ENCODE data around the gene ARHGEF17. TPM values are rescaled to one million over a fixed set of nuclear protein-coding genes. Genes with fewer than 3 reads are reported as not detected.

The ARHGEF17 gene
- polyA plus RNA-seq, 4 donors: 77.0 to 96.1 (median 85.9) TPM

GRCh38 chr11:73291781-73292524 is 16.1 kb upstream of the ARHGEF17 start:
- DNase-seq (ENCODE audit: low read depth in 4 of 4, low spot score in 3 of 4): no peak

- no peak for DNase-seq (ENCODE audit: low read depth in 4 of 4, low spot score in 3 of 4)
Observed at GRCh38 chr11:73292525-73292894, 15.6 kb upstream of the ARHGEF17 start.

GRCh38 chr11:73293356-73293936 is 14.6 kb upstream of the ARHGEF17 start:
- no peak for DNase-seq (ENCODE audit: low read depth in 4 of 4, low spot score in 3 of 4)

GRCh38 chr11:73294604-73295003 is 13.5 kb upstream of the ARHGEF17 start:
- DNase-seq (ENCODE audit: low read depth in 4 of 4, low spot score in 3 of 4): no peak

GRCh38 chr11:73295241-73295995 is 12.7 kb upstream of the ARHGEF17 start:
- peak in 1 of 4 donors; percentile 47 for DNase-seq (ENCODE audit: low read depth in 4 of 4, low spot score in 3 of 4)

- DNase-seq (ENCODE audit: low read depth in 4 of 4, low spot score in 3 of 4): no peak
Observed at GRCh38 chr11:73295996-73296318, 12.1 kb upstream of the ARHGEF17 start.

GRCh38 chr11:73296501-73297230 is 11.4 kb upstream of the ARHGEF17 start:
- DNase-seq (ENCODE audit: low read depth in 4 of 4, low spot score in 3 of 4): no peak

- no peak for DNase-seq (ENCODE audit: low read depth in 4 of 4, low spot score in 3 of 4)
Observed at GRCh38 chr11:73297231-73297590, 10.9 kb upstream of the ARHGEF17 start.

GRCh38 chr11:73297702-73298101 is 10.4 kb upstream of the ARHGEF17 start:
- no peak for DNase-seq (ENCODE audit: low read depth in 4 of 4, low spot score in 3 of 4)

- no peak for DNase-seq (ENCODE audit: low read depth in 4 of 4, low spot score in 3 of 4)
Observed at GRCh38 chr11:73298233-73298632, 9.8 kb upstream of the ARHGEF17 start.

- DNase-seq (ENCODE audit: low read depth in 4 of 4, low spot score in 3 of 4): no peak
Observed at GRCh38 chr11:73299751-73300150, 8.3 kb upstream of the ARHGEF17 start.

- no peak for DNase-seq (ENCODE audit: low read depth in 4 of 4, low spot score in 3 of 4)
Observed at GRCh38 chr11:73306069-73306841, 1.8 kb upstream of the ARHGEF17 start.

GRCh38 chr11:73306977-73307322 is 1.1 kb upstream of the ARHGEF17 start:
- no peak for DNase-seq (ENCODE audit: low read depth in 4 of 4, low spot score in 3 of 4)

- DNase-seq (ENCODE audit: low read depth in 4 of 4, low spot score in 3 of 4): peak; percentile 96 to 97 (median 96)
Observed at GRCh38 chr11:73307323-73308002, 613 bp upstream of the ARHGEF17 start.

GRCh38 chr11:73308961-73309919 is 1.2 kb downstream of the ARHGEF17 start:
- peak in 1 of 4 donors; percentile 65 for DNase-seq (ENCODE audit: low read depth in 4 of 4, low spot score in 3 of 4)

- DNase-seq (ENCODE audit: low read depth in 4 of 4, low spot score in 3 of 4): no peak
Observed at GRCh38 chr11:73310076-73310475, 2.0 kb downstream of the ARHGEF17 start.

- no peak for DNase-seq (ENCODE audit: low read depth in 4 of 4, low spot score in 3 of 4)
Observed at GRCh38 chr11:73310661-73311393, 2.8 kb downstream of the ARHGEF17 start.

GRCh38 chr11:73311394-73311869 is 3.4 kb downstream of the ARHGEF17 start:
- DNase-seq (ENCODE audit: low read depth in 4 of 4, low spot score in 3 of 4): no peak
